Measurements from ENCODE around the gene HSD11B1. TPM values are rescaled to one million over a fixed set of nuclear protein-coding genes. Genes with fewer than 3 reads are reported as not detected.

The HSD11B1 gene
- 22.5 and 28.8 TPM in 2 replicates for total RNA-seq

GRCh38 chr1:209704584-209704983 lies at the start of gene HSD11B1:
Gene HSD11B1 (plus strand): TSS chr1:209704846. CDS start chr1:209704943, 97 bp downstream.

GRCh38 chr1:209674957-209675564 lies 29.6 kb upstream of the HSD11B1 start, which contains the start of gene G0S2:
Gene G0S2 (plus strand): TSS chr1:209675412. CDS start chr1:209675685, 273 bp downstream.

GRCh38 chr1:209755926-209756614 lies 51.4 kb downstream of the HSD11B1 start, which contains the start of gene TRAF3IP3:
Gene TRAF3IP3 (plus strand): TSS chr1:209756053. CDS start chr1:209760040, 3,987 bp downstream.

Other genes with a start within 250 kb of the HSD11B1 start
- 0.50 and 2.2 TPM in 2 replicates for gene CAMK1G, start 121.1 kb upstream of the HSD11B1 start, total RNA-seq
- gene LAMB3, start 52.4 kb upstream of the HSD11B1 start, total RNA-seq, result 25.5 and 42.8 TPM in 2 replicates
- 17.6 and 20.8 TPM in 2 replicates for gene G0S2, start 29.4 kb upstream of the HSD11B1 start, total RNA-seq
- gene TRAF3IP3, start 51.2 kb downstream of the HSD11B1 start, total RNA-seq, result not detected in 2 replicates
- 3.3 and 4.4 TPM in 2 replicates for gene C1orf74, start 79.7 kb downstream of the HSD11B1 start, total RNA-seq
- gene IRF6, start 101.3 kb downstream of the HSD11B1 start, total RNA-seq, result 1.8 and 3.6 TPM in 2 replicates
- gene UTP25, start 123.1 kb downstream of the HSD11B1 start, total RNA-seq, result 13.2 and 20.4 TPM in 2 replicates
- gene SYT14, start 233.4 kb downstream of the HSD11B1 start, total RNA-seq, result 4.1 and 8.1 TPM in 2 replicates

All from smooth muscle cell of trachea (primary cell).